ENCODE results near the gene KRT82. TPM values are rescaled to one million over a fixed set of nuclear protein-coding genes. Genes with fewer than 3 reads are reported as not detected.
"Not testable (repeated sequence)": the region's sequence is repeated elsewhere in the genome, so short reads cannot be mapped to it uniquely, and the experiment has no call there.

KRT82 gene
- not detected for polyA plus RNA-seq (ENCODE audit: insufficient read length in 4 of 4)

DNA sequence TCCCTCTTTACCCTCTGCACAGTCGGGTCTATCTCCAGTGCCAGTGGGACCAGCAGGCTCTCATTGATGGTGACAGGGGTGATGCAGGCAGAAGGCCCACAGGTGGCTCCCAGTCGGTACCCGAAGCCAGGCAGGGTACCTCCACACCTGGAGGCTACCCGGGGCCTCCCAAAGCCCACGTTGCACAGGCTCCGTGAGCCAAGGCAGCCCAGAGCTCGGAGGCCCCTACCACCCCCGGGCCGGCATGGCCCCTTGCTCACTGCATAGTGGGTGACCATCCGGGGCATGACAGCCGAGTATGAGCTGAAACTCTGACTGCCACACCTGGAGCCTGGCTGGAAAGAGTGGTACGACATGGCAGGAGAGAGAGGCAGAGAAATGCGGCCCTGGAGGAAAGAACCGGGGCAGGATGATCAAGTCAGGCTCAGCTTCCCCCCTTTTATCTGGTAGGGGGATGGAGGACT is at the start of gene KRT82:
KRT82 (minus strand) TSS at position 414 of the 464 bp plus-strand sequence; CDS start at position 356, 58 bp downstream.
- DNase-seq (ENCODE audit: low read depth in 4 of 4, low spot score in 3 of 4): no peak

GRCh38 chr12:52455821-52456220 is 49.7 kb upstream of the KRT82 start:
- DNase-seq (ENCODE audit: low read depth in 4 of 4, low spot score in 3 of 4): no peak

DNA sequence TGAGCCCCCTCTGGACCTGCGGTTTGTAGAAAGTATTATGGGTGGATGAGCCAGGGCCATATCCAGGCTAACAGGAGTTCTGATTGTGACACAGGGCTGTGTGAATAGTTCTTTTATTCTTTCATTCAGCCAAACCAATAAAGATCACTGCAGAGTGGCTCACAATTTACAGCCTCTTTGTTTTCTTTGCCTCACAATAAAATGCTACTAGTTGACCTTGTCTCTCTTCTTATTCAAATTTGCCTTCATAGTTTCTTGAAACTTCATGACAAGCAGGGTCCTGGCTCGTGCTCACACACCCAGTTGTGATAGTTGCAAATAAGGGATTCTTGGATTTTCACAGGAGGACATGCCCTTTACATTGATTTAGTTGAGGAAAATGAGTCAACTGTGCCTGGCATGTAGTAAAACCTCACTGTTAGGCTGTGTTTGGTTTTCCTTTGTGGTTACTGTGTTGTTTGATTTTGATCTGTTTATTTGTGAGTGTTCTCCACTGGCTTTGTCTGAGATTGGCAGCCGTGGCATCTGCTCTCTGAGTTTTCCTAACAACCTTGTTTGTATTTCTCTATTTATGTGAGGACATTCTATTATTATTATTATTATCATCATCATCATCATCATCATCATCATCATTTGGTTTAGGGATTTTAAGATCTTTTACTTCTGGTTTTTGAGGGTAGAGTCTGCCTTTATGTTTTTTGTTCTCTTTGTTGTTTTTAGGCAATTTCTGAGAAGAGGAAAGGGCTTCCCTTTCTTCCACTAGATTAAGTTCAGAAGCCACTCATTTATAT is 48.5 kb upstream of the KRT82 start:
- DNase-seq (ENCODE audit: low read depth in 4 of 4, low spot score in 3 of 4): no peak

GRCh38 chr12:52452101-52452500 is 46.0 kb upstream of the KRT82 start, which contains the start of gene KRT6B:
KRT6B (minus strand) TSS chr12:52452146; CDS start chr12:52452078, 68 bp downstream.
- DNase-seq (ENCODE audit: low read depth in 4 of 4, low spot score in 3 of 4): no peak

DNA sequence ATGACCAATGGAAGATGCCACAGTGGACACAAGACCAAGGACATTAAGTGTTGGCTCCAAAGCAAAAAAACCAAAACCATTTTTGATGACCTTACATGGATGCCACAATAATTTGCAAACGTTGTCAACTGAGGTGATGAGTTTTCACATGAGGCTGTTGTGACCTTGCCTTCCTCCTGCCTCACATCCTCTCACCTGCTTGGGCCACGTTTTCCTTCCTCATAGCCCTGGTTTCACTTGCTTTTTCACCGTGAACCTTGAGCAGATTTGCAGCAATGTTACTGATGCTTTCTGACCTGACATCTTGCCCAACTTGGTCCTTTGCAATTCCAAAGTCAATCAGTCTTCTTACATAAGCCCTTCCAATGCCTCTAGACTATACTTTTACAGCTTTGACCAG is 42.1 kb upstream of the KRT82 start:
- DNase-seq (ENCODE audit: low read depth in 4 of 4, low spot score in 3 of 4): no peak

- DNase-seq (ENCODE audit: low read depth in 4 of 4, low spot score in 3 of 4): not testable (repeated sequence)
These were observed 41.1 kb upstream of the KRT82 start for GRCh38 chr12:52447196-52447595.

GRCh38 chr12:52446367-52447045 is 40.4 kb upstream of the KRT82 start:
- DNase-seq (ENCODE audit: low read depth in 4 of 4, low spot score in 3 of 4): no peak

DNA sequence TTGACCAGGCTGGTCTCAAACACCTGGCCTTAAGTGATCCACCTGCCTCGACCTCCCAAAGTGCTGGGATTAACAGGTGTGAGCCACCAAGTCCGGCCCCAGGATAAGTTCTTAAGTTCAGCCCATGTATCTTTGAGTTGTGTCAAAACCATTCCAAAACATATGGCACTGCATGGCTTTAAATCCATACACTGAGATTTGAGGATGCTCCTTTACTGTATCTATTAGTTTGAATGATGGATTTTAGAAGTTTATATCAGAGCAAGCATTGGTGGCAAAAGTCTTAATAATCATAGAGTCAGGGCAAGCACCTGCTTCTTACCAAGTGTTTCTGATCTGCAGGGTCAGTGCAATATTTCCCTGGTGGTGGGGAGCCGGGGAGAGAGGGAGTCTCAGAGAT is 39.7 kb upstream of the KRT82 start:
- no peak for DNase-seq (ENCODE audit: low read depth in 4 of 4, low spot score in 3 of 4)

DNA sequence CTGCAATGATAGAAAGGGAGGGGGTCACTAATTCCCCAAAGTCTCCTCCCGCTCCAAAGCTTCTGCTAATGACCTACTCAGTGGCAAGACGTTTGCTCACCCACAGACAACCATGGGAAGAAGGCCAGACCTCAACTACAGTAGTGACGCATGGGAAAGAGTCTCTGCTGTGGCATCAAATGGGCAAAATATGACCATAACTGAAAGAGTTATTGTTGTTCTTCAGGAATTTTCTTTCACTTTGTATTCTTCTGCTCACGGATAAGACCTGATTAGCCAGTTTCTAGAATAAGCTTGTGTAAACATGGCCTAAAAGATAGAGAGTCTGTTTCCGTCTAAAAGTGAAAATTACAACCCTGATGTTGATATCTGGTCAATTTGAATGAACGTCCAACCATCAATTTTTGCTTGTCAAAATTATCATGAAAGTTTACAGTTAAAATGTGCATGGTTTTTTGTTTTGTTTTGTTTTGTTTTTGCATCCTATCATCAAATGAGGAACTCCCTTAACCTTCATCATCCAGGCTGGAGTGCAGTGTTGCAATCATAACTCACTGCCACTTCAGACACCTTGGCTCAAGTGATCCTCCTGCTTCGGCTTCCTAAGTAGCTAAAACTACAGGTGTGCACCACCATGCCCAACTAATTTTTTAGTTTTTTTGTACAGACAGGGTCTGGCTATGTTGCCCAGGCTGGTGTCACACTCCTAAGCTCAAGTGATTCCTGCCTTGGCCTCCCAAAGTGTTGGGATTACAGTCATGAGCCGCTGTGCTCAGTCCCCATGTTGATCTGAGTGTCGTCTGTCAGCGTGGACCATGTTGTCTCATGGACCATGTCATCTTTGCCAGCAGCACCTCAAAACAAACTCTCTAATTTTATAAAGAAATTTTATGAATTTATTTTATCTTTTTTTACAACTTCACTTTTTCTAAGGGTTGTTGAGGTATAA is 38.8 kb upstream of the KRT82 start:
- no peak for DNase-seq (ENCODE audit: low read depth in 4 of 4, low spot score in 3 of 4)

GRCh38 chr12:52443966-52444365 is 37.8 kb upstream of the KRT82 start:
- no peak for DNase-seq (ENCODE audit: low read depth in 4 of 4, low spot score in 3 of 4)

DNA sequence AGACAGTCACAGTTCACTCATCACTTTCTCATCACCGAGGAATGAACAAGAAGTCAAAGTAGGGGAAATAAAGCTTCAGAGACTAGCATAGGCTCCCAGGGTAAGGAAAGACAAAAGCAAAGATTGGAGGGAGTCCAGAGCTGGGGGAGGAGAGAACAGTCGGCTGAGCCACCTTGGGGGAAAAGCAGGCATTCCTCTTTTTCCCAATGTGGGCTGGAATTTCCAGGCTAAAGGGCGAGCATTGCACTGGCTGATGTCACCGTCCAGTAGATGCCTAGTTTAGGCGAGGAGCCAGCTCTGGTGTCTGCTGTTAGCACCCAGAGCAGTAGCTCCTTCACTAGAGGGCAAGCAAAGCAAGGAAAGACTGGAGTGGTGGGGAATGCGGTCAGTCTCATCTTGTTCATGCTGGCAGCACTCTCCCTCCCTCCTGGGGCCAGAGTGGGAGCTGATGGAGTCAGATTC is 36.5 kb upstream of the KRT82 start:
- no peak for DNase-seq (ENCODE audit: low read depth in 4 of 4, low spot score in 3 of 4)

- no peak for DNase-seq (ENCODE audit: low read depth in 4 of 4, low spot score in 3 of 4)
These were observed 35.3 kb upstream of the KRT82 start for GRCh38 chr12:52441320-52441911.

GRCh38 chr12:52440821-52441319 is 34.7 kb upstream of the KRT82 start:
- no peak for DNase-seq (ENCODE audit: low read depth in 4 of 4, low spot score in 3 of 4)

DNA sequence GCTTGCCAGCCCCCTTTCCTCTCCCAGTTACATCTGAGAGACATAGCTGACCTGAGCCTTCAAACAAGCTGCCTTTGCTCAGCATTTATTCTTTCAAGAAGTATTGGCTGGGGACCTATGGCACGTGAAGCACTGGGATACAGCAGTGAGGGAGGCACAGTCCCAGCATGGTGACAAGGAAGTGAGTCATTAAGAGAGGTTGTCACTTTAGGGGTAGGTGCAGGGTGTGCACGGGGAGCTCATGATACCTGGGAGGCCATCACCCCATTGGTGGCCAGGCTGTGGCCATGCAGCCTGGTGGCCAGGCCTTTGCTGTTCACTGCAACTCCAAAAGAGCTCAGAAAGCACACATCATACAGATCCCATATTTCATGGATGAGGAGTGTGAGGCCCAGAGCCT is 33.7 kb upstream of the KRT82 start:
- no peak for DNase-seq (ENCODE audit: low read depth in 4 of 4, low spot score in 3 of 4)

GRCh38 chr12:52439420-52439819 is 33.3 kb upstream of the KRT82 start:
- DNase-seq (ENCODE audit: low read depth in 4 of 4, low spot score in 3 of 4): no peak

DNA sequence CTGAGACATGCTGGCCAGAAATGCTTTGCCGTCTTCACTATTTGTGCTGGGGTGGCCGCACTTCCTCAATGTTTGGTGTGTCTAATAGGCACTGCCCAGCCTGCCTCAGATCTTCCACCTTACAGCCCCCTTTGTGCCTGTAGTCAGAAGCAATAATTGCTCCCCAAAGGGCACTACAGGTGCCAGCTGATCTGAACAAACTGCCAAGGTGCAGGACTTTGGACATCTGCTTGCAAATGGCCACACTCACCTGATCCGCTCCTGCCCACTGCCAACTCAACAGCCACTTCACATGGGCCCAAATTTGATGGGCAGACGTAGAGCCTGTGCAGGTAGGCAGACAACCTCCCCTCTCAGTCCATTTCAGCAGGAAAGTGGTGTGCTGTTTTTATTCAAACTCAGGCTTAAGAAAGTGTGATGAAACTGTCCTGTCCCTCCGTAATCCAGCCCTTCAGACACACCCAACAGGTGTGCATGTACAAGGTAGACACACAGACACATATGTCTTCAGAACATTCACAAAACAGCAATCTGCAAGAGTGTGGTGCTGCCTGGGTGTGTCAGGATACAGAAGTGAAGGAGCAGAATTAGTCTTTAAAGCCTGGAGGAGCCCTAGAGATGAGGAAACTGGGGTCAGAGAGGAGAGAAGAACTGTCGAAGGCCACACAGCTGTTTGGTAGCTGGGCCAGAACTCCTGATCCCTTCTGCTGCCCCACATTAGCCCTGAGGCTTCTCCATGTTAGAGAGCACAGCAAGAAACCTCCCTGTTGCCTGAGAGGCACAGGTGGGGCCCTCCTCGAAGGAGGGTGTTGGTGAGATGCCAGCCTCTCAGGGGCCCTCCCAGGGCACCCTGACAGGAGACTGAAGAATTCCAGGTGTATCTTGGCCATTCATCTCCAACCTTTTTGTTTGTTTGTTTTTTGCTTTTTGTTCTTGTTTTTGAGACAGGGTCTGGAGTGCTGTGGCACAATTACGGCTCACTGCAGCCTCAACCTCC is 32.5 kb upstream of the KRT82 start:
- DNase-seq (ENCODE audit: low read depth in 4 of 4, low spot score in 3 of 4): no peak

GRCh38 chr12:52437508-52437907 is 31.4 kb upstream of the KRT82 start:
- no peak for DNase-seq (ENCODE audit: low read depth in 4 of 4, low spot score in 3 of 4)

- no peak for DNase-seq (ENCODE audit: low read depth in 4 of 4, low spot score in 3 of 4)
These were observed 30.8 kb upstream of the KRT82 start for GRCh38 chr12:52436828-52437474.
